ENCODE data around the gene KCTD21. TPM values are rescaled to one million over a fixed set of nuclear protein-coding genes. Genes with fewer than 3 reads are reported as not detected.
A peak's percentile ranks its signal among the peaks of the same experiment; 100 is the strongest.

The KCTD21 gene
- total RNA-seq, 2 donors from 2014 or later, result 7.5 to 9.2 TPM

GRCh38 chr11:78170413-78170812, 18.0 kb downstream of the KCTD21 start:
- Histone ChIP-seq H3K36me3 (no peaks in the 10 kb centered on the region), H3K9me3 (no peaks in the 10 kb centered on the region), H3K4me1 (no peaks in the 10 kb centered on the region), H3K9ac (ENCODE audit: low read depth in 2 of 2, low read length in 2 of 2) (no peak overlapping the region), H3K4me3 (no peak overlapping the region), H3K27ac (no peak overlapping the region), H3K27me3 (no peaks in the 10 kb centered on the region)
- no peak for TF ChIP-seq CTCF (IDR thresholded peaks at IDR 0.05)
- intact Hi-C loops (cut with DNase I), result no loop called here
- DNase-seq, result no peak

GRCh38 chr11:78168539-78169477, 19.6 kb downstream of the KCTD21 start:
- Histone ChIP-seq H3K9me3 (no peaks in the 10 kb centered on the region), H3K36me3 (no peaks in the 10 kb centered on the region), H3K27ac (no peak overlapping the region), H3K4me1 (no peaks in the 10 kb centered on the region), H3K27me3 (no peaks in the 10 kb centered on the region), H3K4me3 (no peak overlapping the region), H3K9ac (ENCODE audit: low read depth in 2 of 2, low read length in 2 of 2) (no peak overlapping the region)
- TF ChIP-seq CTCF (IDR thresholded peaks at IDR 0.05), result no peak
- intact Hi-C loops (cut with DNase I), result no loop called here
- peak; percentile 48 for DNase-seq

GRCh38 chr11:78166855-78167469, 21.5 kb downstream of the KCTD21 start:
- Histone ChIP-seq H3K9me3 (no peaks in the 10 kb centered on the region), H3K4me3 (no peak overlapping the region), H3K4me1 (no peaks in the 10 kb centered on the region), H3K36me3 (no peaks in the 10 kb centered on the region), H3K9ac (ENCODE audit: low read depth in 2 of 2, low read length in 2 of 2) (no peak overlapping the region), H3K27me3 (no peaks in the 10 kb centered on the region), H3K27ac (no peak overlapping the region)
- no peak for DNase-seq
- intact Hi-C loops (cut with DNase I), result no loop called here
- no peak for TF ChIP-seq CTCF (IDR thresholded peaks at IDR 0.05)

- no peaks in the 10 kb centered on the region for H3K27me3 ChIP-seq
- no peak for DNase-seq
- no peaks in the 10 kb centered on the region for H3K9me3 ChIP-seq
- H3K36me3 ChIP-seq, result no peaks in the 10 kb centered on the region
- no peak overlapping the region for H3K27ac ChIP-seq
- H3K9ac ChIP-seq (ENCODE audit: low read depth in 2 of 2, low read length in 2 of 2), result no peak overlapping the region
- intact Hi-C loops (cut with DNase I), result no loop called here
- no peak overlapping the region for H3K4me3 ChIP-seq
- no peaks in the 10 kb centered on the region for H3K4me1 ChIP-seq
- no peak for TF ChIP-seq CTCF (IDR thresholded peaks at IDR 0.05)
Measured at GRCh38 chr11:78164471-78164870, 24.0 kb downstream of the KCTD21 start.

GRCh38 chr11:78163828-78164227, 24.6 kb downstream of the KCTD21 start:
- H3K27me3 ChIP-seq, result no peaks in the 10 kb centered on the region
- H3K9me3 ChIP-seq, result no peaks in the 10 kb centered on the region
- intact Hi-C loops (cut with DNase I), result no loop called here
- DNase-seq, result no peak
- no peak overlapping the region for H3K4me3 ChIP-seq
- no peak for TF ChIP-seq CTCF (IDR thresholded peaks at IDR 0.05)
- no peaks in the 10 kb centered on the region for H3K36me3 ChIP-seq
- no peak overlapping the region for H3K27ac ChIP-seq
- no peaks in the 10 kb centered on the region for H3K4me1 ChIP-seq
- no peak overlapping the region for H3K9ac ChIP-seq (ENCODE audit: low read depth in 2 of 2, low read length in 2 of 2)
